ENCODE results near the gene ZNF654.

ZNF654 gene

DNA sequence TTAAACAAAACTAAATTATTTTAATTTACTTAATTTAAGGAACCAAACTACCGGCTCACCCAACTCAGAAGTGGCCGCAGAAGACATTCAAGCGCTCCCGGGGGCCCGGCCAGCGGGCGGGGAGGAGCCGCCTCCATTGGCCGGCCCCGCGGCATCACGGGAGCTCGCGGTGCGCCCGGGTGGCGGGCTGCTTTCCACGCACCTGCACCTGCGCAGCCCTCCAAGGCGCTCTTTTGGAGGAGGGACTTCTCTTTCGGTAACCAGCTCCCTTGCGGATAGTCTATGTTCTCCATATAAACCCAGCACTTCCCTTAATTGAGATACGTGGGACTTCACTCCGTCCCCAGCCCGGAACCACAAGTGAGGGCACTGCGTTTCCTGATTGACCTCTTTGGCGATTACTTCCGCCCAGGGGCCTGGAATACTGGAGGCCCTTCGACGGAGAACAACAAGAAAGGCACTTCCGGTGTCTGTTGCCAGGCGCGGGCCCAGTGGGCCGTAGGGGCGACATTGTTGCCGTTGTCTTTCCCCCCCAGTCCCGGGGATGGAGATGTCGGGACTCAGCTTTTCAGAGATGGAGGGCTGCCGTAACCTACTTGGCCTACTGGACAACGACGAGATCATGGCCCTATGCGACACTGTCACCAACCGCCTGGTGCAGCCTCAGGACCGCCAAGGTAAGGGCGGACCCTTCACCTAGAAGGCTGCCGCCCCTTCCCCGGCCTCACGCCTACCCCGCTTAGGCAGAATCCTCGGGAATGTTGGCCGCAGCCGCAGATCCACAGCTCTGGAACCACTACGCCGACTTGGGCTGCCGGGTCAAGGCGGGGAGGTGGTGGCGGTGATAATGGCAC is 90.7 kb downstream of the ZNF654 start, which contains the start of gene C3orf38:
TSS of gene C3orf38 (plus strand) at position 451 of the 854 bp plus-strand sequence. CDS start at position 545, 94 bp downstream.
- H4K20me1 ChIP-seq (ENCODE audit: insufficient read depth, low read length): no peaks in the 10 kb centered on the region
- peak within 1 kb of the TSS; percentile 87 for H3K27ac ChIP-seq (ENCODE audit: low read length)
- H3F3A ChIP-seq (ENCODE audit: insufficient read depth, low read length): peaks cover 10% of the 10 kb centered on the region
- H3K4me1 ChIP-seq (ENCODE audit: low read length): peaks cover 7% of the 10 kb centered on the region; the same call in 1 of the 2 replicates
- peak within 1 kb of the TSS; percentile 62 for H3K4me2 ChIP-seq (ENCODE audit: low read depth, low read length)
- H2AFZ ChIP-seq (ENCODE audit: low read length): peak within 1 kb of the TSS; percentile 90
- no peaks in the 10 kb centered on the region for H3K9me3 ChIP-seq (replicated peaks; ENCODE audit: insufficient read depth, low read length)
- no peaks in the 10 kb centered on the region for H3K9me2 ChIP-seq (replicated peaks; ENCODE audit: insufficient read depth, low read length)
- peaks cover 6% of the 10 kb centered on the region for H3K36me3 ChIP-seq (replicated peaks; ENCODE audit: insufficient read depth, low read length)
- H3K9ac ChIP-seq (ENCODE audit: low read length): peak within 1 kb of the TSS; percentile 87
- TF ChIP-seq EZH2 (optimal IDR thresholded peaks at IDR 0.05; ENCODE audit: low read depth, low read length) (no peak), EZH2phosphoT487 (IDR thresholded peaks at IDR 0.05; ENCODE audit: low read length) (no peak)
- TF ChIP-seq, protein P1, sequence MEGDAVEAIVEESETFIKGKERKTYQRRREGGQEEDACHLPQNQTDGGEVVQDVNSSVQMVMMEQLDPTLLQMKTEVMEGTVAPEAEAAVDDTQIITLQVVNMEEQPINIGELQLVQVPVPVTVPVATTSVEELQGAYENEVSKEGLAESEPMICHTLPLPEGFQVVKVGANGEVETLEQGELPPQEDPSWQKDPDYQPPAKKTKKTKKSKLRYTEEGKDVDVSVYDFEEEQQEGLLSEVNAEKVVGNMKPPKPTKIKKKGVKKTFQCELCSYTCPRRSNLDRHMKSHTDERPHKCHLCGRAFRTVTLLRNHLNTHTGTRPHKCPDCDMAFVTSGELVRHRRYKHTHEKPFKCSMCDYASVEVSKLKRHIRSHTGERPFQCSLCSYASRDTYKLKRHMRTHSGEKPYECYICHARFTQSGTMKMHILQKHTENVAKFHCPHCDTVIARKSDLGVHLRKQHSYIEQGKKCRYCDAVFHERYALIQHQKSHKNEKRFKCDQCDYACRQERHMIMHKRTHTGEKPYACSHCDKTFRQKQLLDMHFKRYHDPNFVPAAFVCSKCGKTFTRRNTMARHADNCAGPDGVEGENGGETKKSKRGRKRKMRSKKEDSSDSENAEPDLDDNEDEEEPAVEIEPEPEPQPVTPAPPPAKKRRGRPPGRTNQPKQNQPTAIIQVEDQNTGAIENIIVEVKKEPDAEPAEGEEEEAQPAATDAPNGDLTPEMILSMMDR (IDR thresholded peaks at IDR 0.05; ENCODE audit: low read length): no peak
- peak; percentile 91 for DNase-seq
- peak within 1 kb of the TSS; percentile 99 for H3K4me3 ChIP-seq (ENCODE audit: low read length)
- H3K27me3 ChIP-seq (replicated peaks; ENCODE audit: insufficient read depth, low read length): no peaks in the 10 kb centered on the region
- H3K79me2 ChIP-seq (ENCODE audit: low read length): peaks cover 56% of the 10 kb centered on the region

DNA sequence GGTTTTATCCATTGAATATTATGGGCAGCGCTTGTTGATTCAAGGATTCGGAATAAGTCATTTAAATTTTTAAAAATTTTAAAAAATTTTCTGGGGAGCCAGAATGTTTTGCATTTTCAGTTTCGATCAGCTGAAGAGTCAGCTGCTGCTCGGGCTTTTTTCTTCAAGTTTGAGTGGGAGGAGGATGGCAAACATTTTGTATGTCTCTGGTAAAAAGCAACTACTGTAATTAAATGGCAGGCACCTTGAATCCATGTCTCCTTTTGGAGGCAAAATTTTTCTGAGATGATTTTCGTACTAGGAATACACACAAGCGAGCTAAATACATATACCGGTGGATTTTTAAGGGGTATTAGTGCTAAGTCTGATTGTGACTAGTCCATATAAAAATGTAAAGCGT is 91.3 kb downstream of the ZNF654 start:
- peak overlapping the region; percentile 99 for H3K4me3 ChIP-seq (ENCODE audit: low read length)
- peaks cover 7% of the 10 kb centered on the region; the same call in 1 of the 2 replicates for H3K4me1 ChIP-seq (ENCODE audit: low read length)
- H3K27ac ChIP-seq (ENCODE audit: low read length): peak overlapping the region; percentile 87; the same call in 1 of the 2 replicates
- H3K9ac ChIP-seq (ENCODE audit: low read length): peak overlapping the region; percentile 87
- H3K36me3 ChIP-seq (replicated peaks; ENCODE audit: insufficient read depth, low read length): peaks cover 6% of the 10 kb centered on the region
- peaks cover 10% of the 10 kb centered on the region for H3F3A ChIP-seq (ENCODE audit: insufficient read depth, low read length)
- H3K9me3 ChIP-seq (replicated peaks; ENCODE audit: insufficient read depth, low read length): no peaks in the 10 kb centered on the region
- H4K20me1 ChIP-seq (ENCODE audit: insufficient read depth, low read length): no peaks in the 10 kb centered on the region
- no peaks in the 10 kb centered on the region for H3K9me2 ChIP-seq (replicated peaks; ENCODE audit: insufficient read depth, low read length)
- peak overlapping the region; percentile 79 for H2AFZ ChIP-seq (ENCODE audit: low read length)
- peak; percentile 48 for DNase-seq
- no peaks in the 10 kb centered on the region for H3K27me3 ChIP-seq (replicated peaks; ENCODE audit: insufficient read depth, low read length)
- TF ChIP-seq EZH2phosphoT487 (IDR thresholded peaks at IDR 0.05; ENCODE audit: low read length) (no peak), EZH2 (optimal IDR thresholded peaks at IDR 0.05; ENCODE audit: low read depth, low read length) (no peak)
- TF ChIP-seq, protein P1 (IDR thresholded peaks at IDR 0.05; ENCODE audit: low read length): no peak
- peaks cover 62% of the 10 kb centered on the region for H3K79me2 ChIP-seq (ENCODE audit: low read length)
- peak overlapping the region; percentile 52 for H3K4me2 ChIP-seq (ENCODE audit: low read depth, low read length)

DNA sequence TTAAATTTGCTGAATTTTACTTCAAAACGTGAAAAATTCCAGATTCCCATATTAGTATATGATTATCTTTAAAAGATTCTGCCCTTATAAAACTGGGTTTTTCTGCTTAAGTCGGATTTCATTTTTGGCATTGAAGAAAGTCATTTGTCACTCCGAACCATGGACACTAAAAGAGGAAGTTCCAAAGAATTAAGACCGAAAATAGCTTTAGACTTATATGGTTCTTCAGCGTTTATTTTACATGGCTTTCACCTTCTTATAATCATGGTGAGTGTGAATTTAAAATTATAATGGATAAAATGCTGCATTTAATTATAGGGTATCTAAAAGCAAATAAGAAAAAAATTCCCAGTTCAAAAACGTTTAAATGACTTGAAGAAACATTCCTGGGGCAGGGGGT is 91.8 kb downstream of the ZNF654 start:
- H3K9ac ChIP-seq (ENCODE audit: low read length): peak overlapping the region; percentile 87
- H2AFZ ChIP-seq (ENCODE audit: low read length): no peak overlapping the region
- H3K36me3 ChIP-seq (replicated peaks; ENCODE audit: insufficient read depth, low read length): peaks cover 6% of the 10 kb centered on the region
- H3K79me2 ChIP-seq (ENCODE audit: low read length): peaks cover 66% of the 10 kb centered on the region
- peaks cover 7% of the 10 kb centered on the region; the same call in 1 of the 2 replicates for H3K4me1 ChIP-seq (ENCODE audit: low read length)
- DNase-seq: no peak
- TF ChIP-seq EZH2 (optimal IDR thresholded peaks at IDR 0.05; ENCODE audit: low read depth, low read length) (no peak), EZH2phosphoT487 (IDR thresholded peaks at IDR 0.05; ENCODE audit: low read length) (no peak)
- TF ChIP-seq, protein P1 (IDR thresholded peaks at IDR 0.05; ENCODE audit: low read length): no peak
- no peaks in the 10 kb centered on the region for H3K9me2 ChIP-seq (replicated peaks; ENCODE audit: insufficient read depth, low read length)
- H3K4me3 ChIP-seq (ENCODE audit: low read length): peak overlapping the region; percentile 99
- peak overlapping the region; percentile 52 for H3K4me2 ChIP-seq (ENCODE audit: low read depth, low read length)
- no peaks in the 10 kb centered on the region for H4K20me1 ChIP-seq (ENCODE audit: insufficient read depth, low read length)
- no peaks in the 10 kb centered on the region for H3K27me3 ChIP-seq (replicated peaks; ENCODE audit: insufficient read depth, low read length)
- H3K9me3 ChIP-seq (replicated peaks; ENCODE audit: insufficient read depth, low read length): no peaks in the 10 kb centered on the region
- peaks cover 10% of the 10 kb centered on the region for H3F3A ChIP-seq (ENCODE audit: insufficient read depth, low read length)
- peak overlapping the region; percentile 87; the same call in 1 of the 2 replicates for H3K27ac ChIP-seq (ENCODE audit: low read length)

Data from MM.1S (cell line).